ENCODE results near the gene MOB3A.

DNA sequence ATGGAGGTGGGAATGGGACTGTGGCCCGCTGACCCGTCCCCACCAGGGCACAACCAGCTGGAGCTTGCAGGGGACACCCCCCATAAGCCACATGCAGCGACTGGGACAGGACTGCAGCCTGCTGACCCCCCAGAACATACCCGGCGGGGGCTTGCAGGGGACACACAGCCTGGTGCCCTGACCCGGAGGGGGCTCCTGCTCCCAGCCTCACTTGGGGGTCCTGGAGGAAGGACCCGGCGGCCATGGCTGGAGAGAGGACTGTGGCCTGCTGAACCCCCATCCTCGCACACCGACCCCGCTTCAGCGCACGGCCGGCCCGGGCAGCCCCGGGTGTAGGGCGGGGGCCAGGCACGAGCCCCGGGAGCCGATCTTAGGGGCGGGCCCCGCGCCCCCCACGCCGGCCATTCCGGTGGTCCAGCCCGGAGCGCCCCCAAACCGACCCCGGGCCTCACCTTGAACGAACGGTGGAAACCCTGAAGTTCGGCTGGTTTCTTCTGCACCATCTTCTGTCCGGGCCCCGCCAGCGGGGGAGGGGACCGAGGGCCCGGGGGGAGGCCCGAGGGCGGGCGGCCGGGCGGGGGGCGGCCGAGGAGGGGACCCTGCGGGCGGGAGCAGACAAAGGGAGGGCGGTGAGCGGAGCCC is 45.7 kb downstream of the MOB3A start:
- TF ChIP-seq, protein P1, sequence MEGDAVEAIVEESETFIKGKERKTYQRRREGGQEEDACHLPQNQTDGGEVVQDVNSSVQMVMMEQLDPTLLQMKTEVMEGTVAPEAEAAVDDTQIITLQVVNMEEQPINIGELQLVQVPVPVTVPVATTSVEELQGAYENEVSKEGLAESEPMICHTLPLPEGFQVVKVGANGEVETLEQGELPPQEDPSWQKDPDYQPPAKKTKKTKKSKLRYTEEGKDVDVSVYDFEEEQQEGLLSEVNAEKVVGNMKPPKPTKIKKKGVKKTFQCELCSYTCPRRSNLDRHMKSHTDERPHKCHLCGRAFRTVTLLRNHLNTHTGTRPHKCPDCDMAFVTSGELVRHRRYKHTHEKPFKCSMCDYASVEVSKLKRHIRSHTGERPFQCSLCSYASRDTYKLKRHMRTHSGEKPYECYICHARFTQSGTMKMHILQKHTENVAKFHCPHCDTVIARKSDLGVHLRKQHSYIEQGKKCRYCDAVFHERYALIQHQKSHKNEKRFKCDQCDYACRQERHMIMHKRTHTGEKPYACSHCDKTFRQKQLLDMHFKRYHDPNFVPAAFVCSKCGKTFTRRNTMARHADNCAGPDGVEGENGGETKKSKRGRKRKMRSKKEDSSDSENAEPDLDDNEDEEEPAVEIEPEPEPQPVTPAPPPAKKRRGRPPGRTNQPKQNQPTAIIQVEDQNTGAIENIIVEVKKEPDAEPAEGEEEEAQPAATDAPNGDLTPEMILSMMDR (IDR thresholded peaks at IDR 0.05), result no peak
- TF ChIP-seq EZH2phosphoT487 (IDR thresholded peaks at IDR 0.05) (no peak), EZH2 (IDR thresholded peaks at IDR 0.05) (no peak)

Data from neural progenitor cell (in vitro differentiated cells).